Fibroblast of mammary gland (primary cell): Measurements from ENCODE around the gene INO80.

Experiments
- DNase-seq: peaks from one replicate; pipeline ENCODE4 v3.0.0-alpha.2; 2010; ENCODE audit warnings: low read depth
- H3K4me3 ChIP-seq: 2 replicates; pipeline ENCODE4 v1.5.1; 2011; ENCODE audit warnings: low read depth, mild to moderate bottlenecking, low read length, moderate library complexity; ENCODE audit not compliant: control insufficient read depth
- TF ChIP-seq, protein P1 (sequence below): conservative IDR thresholded peaks from 2 replicates; pipeline ENCODE4 v1.5.1; 2011; ENCODE audit warnings: low read depth, low read length, inconsistent platforms; ENCODE audit not compliant: control insufficient read depth, insufficient read depth

Gene INO80

DNA sequence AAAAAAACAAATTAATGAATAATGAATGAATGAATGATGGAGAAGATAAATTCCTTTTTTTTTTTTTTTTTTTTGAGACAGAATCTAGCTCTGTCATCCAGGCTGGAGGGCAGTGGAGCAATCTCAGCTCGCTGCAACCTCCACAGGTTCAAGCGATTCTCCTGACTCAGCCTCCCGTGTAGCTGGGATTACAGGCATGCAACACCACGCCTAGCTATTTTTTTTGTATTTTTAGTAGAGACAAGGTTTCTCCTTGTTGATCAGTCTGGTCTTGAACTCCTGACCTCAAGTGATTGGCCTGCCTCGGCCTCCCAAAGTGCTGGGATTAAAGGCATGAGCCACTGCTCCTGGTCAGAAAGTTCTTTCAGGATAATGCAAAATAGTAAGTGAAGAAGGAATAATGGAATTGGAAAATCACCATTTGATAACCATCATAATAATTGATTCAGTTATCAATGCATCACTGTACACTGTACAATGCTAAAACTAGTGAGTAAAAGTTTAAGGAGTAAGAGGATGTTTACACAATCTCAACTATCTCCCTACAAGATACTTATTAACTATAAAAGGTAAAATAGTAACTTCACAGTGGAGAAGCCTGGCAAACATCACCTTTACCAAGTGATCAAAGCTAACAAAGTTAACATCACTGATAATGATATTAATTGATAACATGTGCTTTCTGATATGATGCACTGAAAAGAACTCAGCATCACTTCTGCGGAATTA lies 12.3 kb upstream of the INO80 start:
- TF ChIP-seq, protein P1, sequence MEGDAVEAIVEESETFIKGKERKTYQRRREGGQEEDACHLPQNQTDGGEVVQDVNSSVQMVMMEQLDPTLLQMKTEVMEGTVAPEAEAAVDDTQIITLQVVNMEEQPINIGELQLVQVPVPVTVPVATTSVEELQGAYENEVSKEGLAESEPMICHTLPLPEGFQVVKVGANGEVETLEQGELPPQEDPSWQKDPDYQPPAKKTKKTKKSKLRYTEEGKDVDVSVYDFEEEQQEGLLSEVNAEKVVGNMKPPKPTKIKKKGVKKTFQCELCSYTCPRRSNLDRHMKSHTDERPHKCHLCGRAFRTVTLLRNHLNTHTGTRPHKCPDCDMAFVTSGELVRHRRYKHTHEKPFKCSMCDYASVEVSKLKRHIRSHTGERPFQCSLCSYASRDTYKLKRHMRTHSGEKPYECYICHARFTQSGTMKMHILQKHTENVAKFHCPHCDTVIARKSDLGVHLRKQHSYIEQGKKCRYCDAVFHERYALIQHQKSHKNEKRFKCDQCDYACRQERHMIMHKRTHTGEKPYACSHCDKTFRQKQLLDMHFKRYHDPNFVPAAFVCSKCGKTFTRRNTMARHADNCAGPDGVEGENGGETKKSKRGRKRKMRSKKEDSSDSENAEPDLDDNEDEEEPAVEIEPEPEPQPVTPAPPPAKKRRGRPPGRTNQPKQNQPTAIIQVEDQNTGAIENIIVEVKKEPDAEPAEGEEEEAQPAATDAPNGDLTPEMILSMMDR, result no peak
- no peak for DNase-seq
- H3K4me3 ChIP-seq, result no peak overlapping the region

DNA sequence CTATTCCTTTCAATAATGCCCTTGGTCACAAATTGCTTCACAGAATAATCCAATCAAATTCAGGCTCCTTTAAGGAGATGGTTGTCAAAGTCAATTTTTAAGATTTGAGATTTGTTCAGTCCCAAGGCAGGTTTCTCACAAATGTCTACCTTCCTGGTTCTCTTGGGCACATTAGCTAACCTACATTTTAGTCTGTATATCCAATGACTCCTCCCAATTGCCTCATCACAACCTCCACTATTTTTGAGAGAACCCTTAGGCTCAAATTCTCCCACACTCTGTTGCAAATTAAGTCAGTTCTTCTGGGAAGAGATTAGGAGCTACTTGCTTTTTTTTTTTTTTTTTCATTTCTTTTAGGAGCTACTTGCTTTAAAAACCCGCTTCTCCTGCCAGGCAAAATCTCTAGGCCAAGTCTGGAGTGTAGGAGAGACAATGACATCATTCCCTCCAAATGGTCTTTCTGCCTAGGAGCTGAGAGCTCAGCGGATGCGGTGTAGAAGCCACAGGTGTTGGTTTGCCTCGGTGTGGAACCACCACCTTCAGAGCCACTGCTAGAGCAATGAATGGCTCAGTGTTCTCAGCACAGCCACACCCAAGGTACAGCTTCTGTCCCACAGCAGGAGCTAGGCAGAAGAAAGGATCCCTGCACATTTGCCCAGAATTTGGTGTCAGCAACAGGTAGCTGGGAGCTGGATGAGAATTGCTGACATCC lies 10.0 kb upstream of the INO80 start:
- H3K4me3 ChIP-seq, result no peak overlapping the region
- TF ChIP-seq, protein P1, result no peak
- no peak for DNase-seq

DNA sequence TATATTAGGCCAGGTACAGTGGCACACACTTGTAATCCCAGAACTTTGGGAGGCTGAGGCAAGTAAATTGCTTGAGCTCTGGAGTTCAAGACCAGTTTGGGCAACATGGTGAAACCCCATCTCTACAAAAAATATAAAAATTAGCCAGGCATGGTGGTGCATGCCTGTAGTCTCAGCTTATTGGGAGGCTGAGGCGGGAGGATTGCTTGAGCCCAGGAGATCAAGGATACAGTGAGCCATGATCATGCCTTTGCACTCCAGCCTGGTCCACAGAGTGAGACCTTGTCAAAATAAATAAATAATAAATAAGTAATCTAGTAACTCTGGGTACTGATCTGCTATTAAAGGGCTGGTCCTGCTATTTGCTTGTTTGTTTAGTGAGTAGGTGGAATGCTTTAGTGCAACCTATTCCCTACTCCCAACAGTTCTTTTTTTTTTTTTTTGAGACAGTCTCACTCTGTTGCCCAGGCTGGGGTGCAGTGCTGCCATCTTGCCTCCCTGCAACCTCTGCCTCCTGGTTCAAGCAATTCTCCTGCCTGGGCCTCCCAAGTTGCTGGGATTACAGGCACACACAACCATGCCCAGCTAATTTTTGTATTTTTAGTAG lies 9.1 kb upstream of the INO80 start:
- DNase-seq, result no peak
- TF ChIP-seq, protein P1, result no peak
- no peak overlapping the region for H3K4me3 ChIP-seq

DNA sequence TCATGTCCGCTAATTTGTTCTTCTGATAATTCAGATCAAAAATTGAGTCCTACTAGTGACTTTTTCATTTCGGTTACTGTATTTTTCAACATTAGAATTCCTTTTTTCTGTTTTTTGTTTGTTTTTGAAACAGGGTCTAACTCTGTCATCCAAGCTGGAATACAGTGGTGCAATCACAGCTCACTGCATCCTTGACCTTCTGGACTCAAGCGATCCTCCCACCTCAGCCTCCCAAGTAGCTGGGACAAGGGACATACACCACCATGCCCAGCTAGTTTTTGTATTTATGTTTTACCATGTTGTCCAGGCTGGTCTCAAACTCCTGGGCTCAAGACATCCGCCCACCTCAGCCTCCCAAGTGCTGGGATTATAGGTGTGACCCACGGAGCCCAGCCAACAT lies 8.0 kb upstream of the INO80 start:
- no peak for DNase-seq
- TF ChIP-seq, protein P1, result no peak
- no peak overlapping the region for H3K4me3 ChIP-seq

DNA sequence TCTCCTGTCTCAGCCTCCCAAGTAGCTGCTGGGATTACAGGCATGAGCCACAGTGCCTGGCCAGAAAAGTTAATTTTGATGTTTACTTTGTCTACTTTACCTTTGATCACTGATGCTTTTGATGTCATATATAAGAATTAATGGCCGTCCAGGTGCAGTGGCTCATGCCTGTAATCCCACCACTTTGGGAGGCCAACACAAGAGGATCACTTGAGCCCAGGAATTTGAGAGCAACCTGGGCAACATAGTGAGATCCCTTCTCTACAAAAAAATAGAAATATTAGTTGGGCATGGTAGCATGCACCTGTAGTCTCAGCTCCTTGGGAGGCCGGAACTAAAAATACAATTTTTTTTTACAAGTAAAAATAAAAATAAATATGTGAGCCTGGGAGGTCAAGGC lies 6.8 kb upstream of the INO80 start:
- TF ChIP-seq, protein P1, result no peak
- H3K4me3 ChIP-seq, result no peak overlapping the region
- no peak for DNase-seq

DNA sequence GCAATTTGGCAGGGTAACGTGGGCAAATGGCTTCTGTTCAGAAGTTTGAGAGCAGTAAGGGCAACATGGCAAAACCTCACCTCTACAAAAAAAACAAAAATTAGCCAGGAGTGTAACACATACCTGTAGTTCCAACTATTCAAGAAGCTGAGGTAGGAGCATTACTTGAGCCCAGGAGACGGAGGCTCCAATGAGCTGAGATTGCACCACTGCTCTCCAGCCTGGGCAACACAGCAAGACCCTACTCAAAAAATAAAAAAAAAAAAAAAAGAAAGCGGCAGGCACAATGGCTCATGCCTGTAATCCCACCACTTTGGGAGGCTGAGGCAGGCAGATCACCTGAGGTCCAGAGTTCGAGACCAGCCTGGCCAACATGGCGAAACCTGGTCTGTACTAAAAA lies 5.9 kb upstream of the INO80 start:
- no peak for DNase-seq
- TF ChIP-seq, protein P1, result no peak
- no peak overlapping the region for H3K4me3 ChIP-seq
